ENCODE data around the gene MCM9.

GRCh38 chr6:118781897-118782296 lies 153.1 kb downstream of the MCM9 start:
- TF ChIP-seq CTCF (IDR thresholded peaks at IDR 0.05) (no peak), EZH2 (IDR thresholded peaks at IDR 0.05; ENCODE audit: borderline replicate concordance, insufficient read depth, low read depth, low read length, poor library complexity, severe bottlenecking) (no peak)
